Limb (tissue), 2 donors: ENCODE results near the gene MAGEA2.
"Not testable (repeated sequence)": the region's sequence is repeated elsewhere in the genome, so short reads cannot be mapped to it uniquely, and the experiment has no call there.

ENCODE experiments used
- DNase-seq, 2 donors: peaks; one replicate each; pipeline ENCODE4 v3.0.0-alpha.2; 2016; ENCODE audit errors: extremely low spot score in 2 of 2

MAGEA2 gene

GRCh38 chrX:152709173-152709572 is 44.5 kb downstream of the MAGEA2 start, which contains the start of gene CSAG2:
TSS of gene CSAG2 (minus strand) at chrX:152709273. CDS start at chrX:152709112, 161 bp downstream.
- DNase-seq: not testable (repeated sequence)

- not testable (repeated sequence) for DNase-seq
Measured at GRCh38 chrX:152706500-152706899, 47.1 kb downstream of the MAGEA2 start.

GRCh38 chrX:152700390-152700789 is 53.3 kb downstream of the MAGEA2 start:
- DNase-seq: not testable (repeated sequence)
